Effector memory CD8-positive, alpha-beta T cell (primary cell): ENCODE results near the gene VEGFB.
"Not testable (repeated sequence)": the region's sequence is repeated elsewhere in the genome, so short reads cannot be mapped to it uniquely, and the experiment has no call there.

Experiments
- ATAC-seq: fragments of 150-1000 bp; cut with Tn5 transposase; replicated peaks from 2 replicates; pipeline ENCODE4 v1.10.0; 2021; ENCODE audit warnings: mild to moderate bottlenecking, moderate library complexity
- DNase-seq, 3 experiments: peaks; one replicate each; pipeline ENCODE4 v3.0.0; 2021
- H3K27ac Mint-ChIP-seq, 2 donors: one replicate each; pipeline ENCODE4 v1.8.0; 2022; ENCODE audit warnings: mild to moderate bottlenecking in 2 of 2, mixed read lengths in 2 of 2, moderate library complexity in 2 of 2
- H3K27me3 Mint-ChIP-seq, 2 donors: one replicate each; pipeline ENCODE4 v1.8.0; 2022; ENCODE audit warnings: mixed read lengths in 2 of 2
- H3K36me3 Mint-ChIP-seq: one replicate; pipeline ENCODE4 v1.8.0; 2022; ENCODE audit warnings: mild to moderate bottlenecking, moderate library complexity, mixed read lengths; ENCODE audit not compliant: insufficient read depth
- H3K4me1 Mint-ChIP-seq, 2 donors: one replicate each; pipeline ENCODE4 v1.8.0; 2022; ENCODE audit warnings: low read depth in 2 of 2, mixed read lengths in 2 of 2
- H3K4me3 Mint-ChIP-seq, 2 donors: one replicate each; pipeline ENCODE4 v1.8.0; 2022; ENCODE audit warnings: mild to moderate bottlenecking in 2 of 2, mixed read lengths in 2 of 2, moderate library complexity in 2 of 2
- H3K9me3 Mint-ChIP-seq, 2 donors: one replicate each; pipeline ENCODE4 v1.8.0; 2022; ENCODE audit warnings: mixed read lengths in 2 of 2

The VEGFB gene

DNA sequence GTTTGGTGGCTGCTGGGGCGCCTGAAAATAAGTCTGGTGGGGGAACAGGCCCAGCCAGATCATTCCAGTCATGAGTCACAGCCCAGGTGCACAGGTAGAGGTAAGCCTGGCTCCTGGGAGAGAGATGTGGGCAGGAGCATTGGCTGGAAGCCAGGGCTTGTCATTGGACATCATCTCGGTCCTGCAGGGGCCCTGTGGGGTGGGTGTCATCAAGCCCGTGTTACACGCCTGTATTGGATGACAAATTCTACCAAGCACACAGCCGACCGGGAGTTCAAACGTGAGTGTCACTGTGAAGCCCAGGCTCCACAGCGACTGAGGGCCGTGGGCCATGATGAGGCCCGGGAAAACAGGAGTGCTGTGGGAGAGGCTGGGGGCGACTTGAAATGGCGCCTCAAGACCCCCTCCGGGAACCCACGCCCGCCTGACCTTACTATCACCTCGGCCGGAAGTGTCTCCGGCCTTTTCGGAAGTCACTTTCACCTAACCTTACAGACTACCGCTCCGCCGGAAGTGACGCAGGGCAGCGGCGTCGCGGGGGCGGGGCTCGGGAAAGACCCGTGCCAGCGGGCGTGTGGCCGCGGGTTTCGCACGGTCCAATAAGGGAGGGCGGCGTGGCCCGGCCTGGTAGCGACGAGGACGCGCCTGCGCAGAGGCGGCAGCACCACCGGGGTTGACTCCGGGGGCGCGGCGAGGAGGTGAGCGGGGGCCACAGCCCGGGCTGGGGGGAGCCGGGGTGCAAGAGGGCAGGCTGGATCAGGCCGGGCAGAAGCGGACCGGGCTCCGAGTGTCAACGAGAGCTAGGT, 6.3 kb downstream of the VEGFB start, which contains the start of gene FKBP2:
Gene FKBP2, plus strand, starts transcription at position 661 of the 806 bp plus-strand sequence. CDS start 1,293 bp downstream, outside the sequence.
- H3K27me3 Mint-ChIP-seq = no peaks in the 10 kb centered on the region
- peaks cover 20% of the 10 kb centered on the region for H3K36me3 Mint-ChIP-seq
- H3K27ac Mint-ChIP-seq = peak within 1 kb of the TSS; percentile 100
- peaks cover 28 to 33% of the 10 kb centered on the region in 2 donors for H3K4me1 Mint-ChIP-seq
- ATAC-seq = peak; percentile 66
- peak within 1 kb of the TSS; percentile 87 for H3K4me3 Mint-ChIP-seq
- peak; percentile 96 to 98 (median 97) for DNase-seq
- no peaks in the 10 kb centered on the region for H3K9me3 Mint-ChIP-seq

DNA sequence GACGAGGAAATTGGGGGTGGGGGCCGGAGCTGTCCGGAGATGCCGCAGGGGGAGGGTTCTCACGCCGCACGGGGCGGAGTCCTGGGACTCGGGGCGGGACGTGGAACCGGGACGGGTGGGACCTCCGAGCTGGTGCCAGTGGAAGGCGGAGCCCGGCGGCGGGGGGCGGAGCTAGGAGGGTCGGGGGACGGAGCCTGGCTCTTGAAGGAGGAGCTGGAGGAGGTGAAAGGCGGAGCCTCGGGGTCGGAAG, 6.8 kb downstream of the VEGFB start:
- Mint-ChIP-seq H3K36me3 (peaks cover 25% of the 10 kb centered on the region), H3K27ac (peak overlapping the region; percentile 100), H3K27me3 (no peaks in the 10 kb centered on the region), H3K9me3 (no peaks in the 10 kb centered on the region), H3K4me3 (peak overlapping the region; percentile 87), H3K4me1 (peaks cover 32 to 38% of the 10 kb centered on the region in 2 donors)
- ATAC-seq = peak; percentile 71
- DNase-seq = peak; percentile 100

DNA sequence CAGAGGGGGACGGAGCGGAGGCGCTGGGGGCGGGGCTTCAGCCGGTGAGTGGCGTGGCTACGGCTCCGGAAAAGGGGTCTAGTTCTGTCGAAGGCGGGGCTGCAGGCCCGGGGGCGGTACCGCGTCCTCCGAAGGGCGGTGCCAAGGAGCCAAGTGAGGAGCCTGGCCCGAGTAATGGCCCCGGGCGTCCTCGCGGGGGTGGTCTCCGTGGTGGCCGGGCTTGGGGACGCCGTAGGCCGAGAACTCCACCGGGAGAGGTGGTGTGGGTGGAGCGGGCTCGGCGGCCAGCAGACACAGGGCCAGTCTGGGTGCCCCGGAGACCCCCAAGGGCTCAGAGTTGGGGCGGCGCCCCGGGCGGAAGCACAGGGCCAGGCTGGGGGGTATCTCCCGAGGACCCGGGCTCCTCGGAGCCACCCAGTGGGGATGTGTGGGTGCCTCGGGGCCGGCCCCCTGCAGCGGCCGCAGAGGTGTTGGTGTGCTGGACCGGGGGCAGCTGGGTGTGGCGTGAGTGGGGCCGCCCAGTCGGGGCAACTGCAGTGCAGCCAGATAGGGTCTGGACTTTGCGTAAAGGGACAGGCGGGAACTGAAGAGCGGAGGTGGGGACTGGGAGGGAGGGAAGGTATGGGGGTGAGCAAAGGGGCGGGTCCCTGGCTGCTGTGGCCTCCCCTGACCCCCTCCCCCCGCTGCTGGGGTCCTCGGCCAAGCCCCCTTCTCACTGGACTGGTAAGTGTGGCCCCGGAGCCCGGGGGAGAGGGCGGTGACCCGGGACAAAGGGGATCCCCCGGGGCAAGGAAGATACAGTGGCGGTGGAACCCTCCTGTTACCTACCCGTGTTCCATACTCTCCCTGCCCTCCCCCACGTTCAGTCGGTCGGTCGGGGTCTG, 7.3 kb downstream of the VEGFB start:
- peaks cover 25% of the 10 kb centered on the region for H3K36me3 Mint-ChIP-seq

DNA sequence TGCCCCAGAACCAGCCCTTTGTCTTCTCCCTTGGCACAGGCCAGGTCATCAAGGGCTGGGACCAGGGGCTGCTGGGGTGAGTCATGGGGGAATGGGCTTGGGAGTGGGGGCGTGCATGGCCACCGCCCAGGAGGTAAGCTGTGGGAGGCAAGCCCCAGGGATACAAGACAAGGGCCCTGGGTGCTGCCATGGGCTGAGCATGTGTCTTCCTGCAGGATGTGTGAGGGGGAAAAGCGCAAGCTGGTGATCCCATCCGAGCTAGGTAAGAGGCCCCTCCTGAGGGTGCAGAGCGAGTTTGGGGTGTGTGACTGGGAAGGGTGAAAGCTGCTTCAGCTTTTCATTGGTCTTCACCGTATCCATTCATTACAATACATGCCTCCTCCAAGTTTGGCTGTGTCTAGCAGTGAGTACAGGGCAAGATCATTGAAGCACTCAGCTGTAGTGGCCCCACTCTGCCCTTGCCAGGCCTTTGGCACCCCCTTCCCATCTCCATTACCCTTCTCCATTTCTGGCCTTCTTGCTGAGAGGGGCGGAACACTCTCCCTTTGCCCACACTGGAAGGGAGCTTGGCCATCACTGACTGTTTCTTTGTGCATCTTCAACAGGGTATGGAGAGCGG, 9.0 kb downstream of the VEGFB start:
- no peaks in the 10 kb centered on the region for H3K9me3 Mint-ChIP-seq
- H3K27me3 Mint-ChIP-seq = no peaks in the 10 kb centered on the region
- peaks cover 38 to 40% of the 10 kb centered on the region in 2 donors for H3K4me1 Mint-ChIP-seq
- H3K27ac Mint-ChIP-seq = peak overlapping the region; percentile 16 to 49
- peaks cover 30% of the 10 kb centered on the region for H3K36me3 Mint-ChIP-seq
- peak overlapping the region; percentile 87 for H3K4me3 Mint-ChIP-seq
- ATAC-seq (no peak), DNase-seq (no peak)

More for the DNA sequence above, 7.3 kb downstream of the VEGFB start:
- H3K27ac Mint-ChIP-seq = peak overlapping the region; percentile 100
- H3K27me3 Mint-ChIP-seq = no peaks in the 10 kb centered on the region
- H3K9me3 Mint-ChIP-seq = no peaks in the 10 kb centered on the region
- H3K4me1 Mint-ChIP-seq = peaks cover 32 to 38% of the 10 kb centered on the region in 2 donors
- H3K4me3 Mint-ChIP-seq = peak overlapping the region; percentile 87
- peak; percentile 0 for ATAC-seq
- DNase-seq = peak in 1 of 3 experiments; percentile 28

DNA sequence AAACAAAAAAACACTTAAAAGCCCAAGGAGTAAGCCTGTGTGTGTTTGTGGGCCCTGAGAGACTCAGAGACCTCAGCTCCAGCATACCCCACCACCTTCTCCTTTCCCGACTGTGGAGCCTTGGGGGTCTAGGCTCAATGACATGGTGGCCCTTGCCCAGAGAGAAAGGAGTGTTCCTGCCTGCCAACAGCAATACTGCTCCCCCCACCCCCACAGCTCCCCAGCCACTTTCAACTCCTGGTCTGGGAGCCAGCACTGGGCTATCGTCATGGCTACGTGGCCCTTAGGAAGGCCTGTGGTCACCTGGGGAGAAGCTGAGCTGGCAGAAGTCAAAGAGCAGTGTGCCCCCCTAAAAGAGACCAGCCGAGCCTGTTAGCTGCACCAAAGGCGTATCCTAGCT, 9.7 kb downstream of the VEGFB start:
- Mint-ChIP-seq H3K27ac (peak overlapping the region in 1 of 2 donors; percentile 49), H3K4me3 (peak overlapping the region; percentile 87), H3K36me3 (peaks cover 30% of the 10 kb centered on the region), H3K27me3 (no peaks in the 10 kb centered on the region), H3K4me1 (peaks cover 38 to 40% of the 10 kb centered on the region in 2 donors), H3K9me3 (no peaks in the 10 kb centered on the region)
- DNase-seq = no peak
- ATAC-seq = no peak

DNA sequence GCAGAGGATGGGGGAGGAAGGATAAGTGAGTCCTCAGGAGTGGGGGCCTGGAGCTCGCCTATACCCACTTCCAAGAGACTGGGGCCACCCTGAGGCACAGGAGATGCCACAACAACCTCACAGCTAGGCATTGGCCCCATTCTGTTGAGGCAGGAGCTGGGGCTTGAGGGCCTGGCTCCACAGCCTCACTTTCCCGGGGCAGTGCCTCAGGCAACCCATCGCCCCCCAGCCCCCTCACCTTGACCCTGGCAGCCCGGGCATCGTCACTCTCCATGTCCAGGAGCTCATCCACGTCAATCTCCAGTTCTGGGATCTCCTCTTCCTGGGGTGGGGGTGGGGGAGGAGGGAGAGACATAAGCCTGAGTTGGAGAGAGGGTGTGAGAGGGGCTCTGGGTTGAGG, 10.6 kb downstream of the VEGFB start:
- Mint-ChIP-seq H3K27ac (peak overlapping the region; percentile 90 to 96), H3K4me1 (peaks cover 35 to 37% of the 10 kb centered on the region in 2 donors), H3K4me3 (peak overlapping the region; percentile 87), H3K36me3 (peaks cover 27% of the 10 kb centered on the region), H3K9me3 (no peaks in the 10 kb centered on the region), H3K27me3 (no peaks in the 10 kb centered on the region)
- ATAC-seq (no peak), DNase-seq (no peak)

DNA sequence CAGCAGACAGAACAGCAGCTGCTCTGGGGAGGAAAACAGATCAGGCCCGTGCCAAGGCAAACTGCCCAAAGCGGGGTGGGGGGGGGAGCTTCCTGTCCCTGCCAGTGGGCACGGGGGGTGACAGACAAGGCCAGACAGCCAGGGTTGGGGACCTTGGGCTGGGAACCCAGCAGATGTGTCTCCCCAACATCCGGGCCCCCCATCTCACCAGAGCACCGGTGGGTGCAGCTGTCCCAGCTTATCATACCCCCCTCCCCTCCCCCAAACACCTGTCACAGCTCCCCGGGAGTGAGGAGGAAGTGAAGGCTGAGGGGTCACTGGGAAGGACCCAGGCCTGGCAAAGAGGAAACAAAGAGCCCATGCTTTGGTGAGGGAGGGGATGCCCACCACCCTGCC, 11.0 kb downstream of the VEGFB start:
- Mint-ChIP-seq H3K4me1 (peaks cover 31 to 35% of the 10 kb centered on the region in 2 donors), H3K4me3 (peak overlapping the region; percentile 87), H3K9me3 (no peaks in the 10 kb centered on the region), H3K36me3 (peaks cover 24% of the 10 kb centered on the region), H3K27me3 (no peaks in the 10 kb centered on the region), H3K27ac (peak overlapping the region; percentile 90 to 96)
- peak; percentile 7 for ATAC-seq
- DNase-seq = peak; percentile 57 to 58 (median 58)

DNA sequence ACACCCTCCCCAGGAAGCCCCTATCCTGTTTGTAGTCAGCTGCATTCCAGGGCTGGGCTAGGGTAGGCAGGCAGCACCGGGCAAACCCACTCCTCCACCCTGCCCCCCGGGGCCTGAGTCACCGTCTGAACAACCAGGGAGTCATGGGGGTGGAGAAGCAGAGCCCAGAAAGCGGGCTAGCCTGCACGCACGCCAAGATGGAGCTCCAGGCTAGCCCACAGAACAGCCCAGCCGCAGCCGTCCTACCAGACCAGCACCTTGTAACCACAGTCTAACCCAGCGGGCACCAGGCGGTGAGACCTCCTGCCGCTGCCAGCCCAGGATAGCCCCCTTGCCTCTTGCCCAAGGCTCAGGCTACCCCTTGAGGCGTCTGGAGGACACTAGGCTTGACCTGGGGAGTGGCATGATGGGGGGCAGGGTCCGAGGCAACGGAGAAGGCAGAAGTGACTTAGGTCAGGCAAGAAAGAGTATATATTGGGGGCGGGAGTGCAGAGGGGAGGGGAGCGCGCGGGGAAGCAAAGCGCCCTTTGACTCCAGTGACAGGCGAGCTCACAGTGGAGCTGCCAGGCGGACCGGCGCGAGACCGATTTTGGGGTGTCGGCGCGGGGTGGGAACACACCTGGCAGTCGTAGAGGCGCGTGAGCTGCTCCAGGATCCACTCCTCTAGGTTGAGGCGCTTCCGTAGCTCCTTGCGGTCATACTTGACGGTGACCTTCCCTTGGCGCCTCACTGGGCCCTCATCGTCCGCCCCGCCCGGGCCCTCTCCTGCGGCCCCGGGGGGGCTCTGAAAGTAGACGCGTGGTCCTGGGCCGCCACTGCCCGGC, 11.6 kb downstream of the VEGFB start:
- peak; percentile 5 for ATAC-seq
- H3K9me3 Mint-ChIP-seq = no peaks in the 10 kb centered on the region
- H3K36me3 Mint-ChIP-seq = peaks cover 18% of the 10 kb centered on the region
- peak; percentile 53 to 64 (median 59) for DNase-seq
- peak overlapping the region; percentile 87 for H3K4me3 Mint-ChIP-seq
- peak overlapping the region; percentile 90 to 96 for H3K27ac Mint-ChIP-seq
- H3K27me3 Mint-ChIP-seq = no peaks in the 10 kb centered on the region
- peaks cover 27 to 33% of the 10 kb centered on the region in 2 donors for H3K4me1 Mint-ChIP-seq

DNA sequence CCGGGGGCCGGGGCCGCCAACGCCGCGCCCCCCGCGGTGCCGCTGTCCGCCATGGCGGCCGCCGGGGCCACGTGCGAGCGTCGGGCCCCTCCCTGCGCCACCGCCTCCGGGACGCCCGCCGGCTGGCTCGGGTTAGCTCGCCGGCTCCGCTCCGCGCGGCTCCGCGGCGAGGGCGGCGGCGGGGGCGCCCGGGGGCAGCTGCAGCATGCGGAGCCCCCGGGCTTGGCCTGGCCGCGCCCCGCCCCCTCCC, 12.2 kb downstream of the VEGFB start:
- Mint-ChIP-seq H3K36me3 (peaks cover 12% of the 10 kb centered on the region), H3K27ac (peak overlapping the region; percentile 88 to 90), H3K4me3 (peak overlapping the region; percentile 86 to 89), H3K4me1 (peaks cover 24 to 33% of the 10 kb centered on the region in 2 donors)
- ATAC-seq = peak; percentile 11
- not testable (repeated sequence) for DNase-seq, H3K9me3 Mint-ChIP-seq, H3K27me3 Mint-ChIP-seq

DNA sequence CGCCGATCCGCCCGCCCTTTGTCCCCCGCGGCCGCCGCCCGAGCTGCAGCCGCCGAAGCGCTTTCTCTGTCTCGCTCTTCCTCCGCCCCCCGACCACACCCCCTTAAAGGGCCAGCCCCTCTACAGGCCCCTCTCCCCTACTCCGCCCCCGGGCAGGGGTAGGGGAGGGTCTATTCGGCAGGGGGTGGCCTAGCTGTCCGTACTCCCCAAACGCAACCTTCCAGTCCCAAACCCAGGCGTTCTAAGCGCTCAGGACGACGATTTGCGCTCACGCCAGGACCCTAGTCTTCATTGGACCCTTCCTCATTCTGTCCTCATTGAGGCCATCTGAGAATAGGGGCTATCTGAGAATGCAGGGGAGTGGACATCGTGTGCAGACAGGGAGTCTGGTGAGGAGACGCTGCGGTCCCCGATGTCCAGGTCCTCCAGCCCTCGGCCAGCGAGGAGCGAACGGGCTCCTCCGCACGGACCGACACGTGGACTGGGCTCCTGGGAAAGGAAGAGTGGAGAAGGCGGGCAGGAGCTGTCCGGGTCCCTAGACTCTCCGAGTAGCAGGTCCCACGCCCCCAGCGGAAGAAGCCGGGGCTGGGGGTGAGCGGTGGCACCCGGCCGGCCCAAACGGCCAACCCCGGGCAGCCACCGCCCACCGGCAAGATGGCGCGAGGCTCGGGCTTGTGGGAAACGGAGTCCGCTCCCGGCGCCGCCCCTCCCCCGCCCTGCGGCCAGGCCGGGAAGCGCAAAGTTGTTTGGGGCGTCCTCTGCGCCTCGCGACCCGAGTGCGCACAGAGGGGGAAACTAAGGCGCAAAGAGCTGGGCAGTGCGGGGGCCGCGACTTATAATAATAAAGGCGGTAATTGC, 12.7 kb downstream of the VEGFB start, which contains the start of gene PPP1R14B:
Gene PPP1R14B, minus strand, starts transcription at position 73 of the 858 bp plus-strand sequence. CDS start 270 bp downstream, outside the sequence.
- Mint-ChIP-seq H3K4me1 (peaks cover 28 to 37% of the 10 kb centered on the region in 2 donors), H3K27ac (peak within 1 kb of the TSS; percentile 90 to 96), H3K36me3 (peaks cover 14% of the 10 kb centered on the region), H3K9me3 (no peaks in the 10 kb centered on the region), H3K4me3 (peak within 1 kb of the TSS; percentile 87 to 89), H3K27me3 (no peaks in the 10 kb centered on the region)
- DNase-seq (peak; percentile 64 to 72 (median 68)), ATAC-seq (peak; percentile 57)

DNA sequence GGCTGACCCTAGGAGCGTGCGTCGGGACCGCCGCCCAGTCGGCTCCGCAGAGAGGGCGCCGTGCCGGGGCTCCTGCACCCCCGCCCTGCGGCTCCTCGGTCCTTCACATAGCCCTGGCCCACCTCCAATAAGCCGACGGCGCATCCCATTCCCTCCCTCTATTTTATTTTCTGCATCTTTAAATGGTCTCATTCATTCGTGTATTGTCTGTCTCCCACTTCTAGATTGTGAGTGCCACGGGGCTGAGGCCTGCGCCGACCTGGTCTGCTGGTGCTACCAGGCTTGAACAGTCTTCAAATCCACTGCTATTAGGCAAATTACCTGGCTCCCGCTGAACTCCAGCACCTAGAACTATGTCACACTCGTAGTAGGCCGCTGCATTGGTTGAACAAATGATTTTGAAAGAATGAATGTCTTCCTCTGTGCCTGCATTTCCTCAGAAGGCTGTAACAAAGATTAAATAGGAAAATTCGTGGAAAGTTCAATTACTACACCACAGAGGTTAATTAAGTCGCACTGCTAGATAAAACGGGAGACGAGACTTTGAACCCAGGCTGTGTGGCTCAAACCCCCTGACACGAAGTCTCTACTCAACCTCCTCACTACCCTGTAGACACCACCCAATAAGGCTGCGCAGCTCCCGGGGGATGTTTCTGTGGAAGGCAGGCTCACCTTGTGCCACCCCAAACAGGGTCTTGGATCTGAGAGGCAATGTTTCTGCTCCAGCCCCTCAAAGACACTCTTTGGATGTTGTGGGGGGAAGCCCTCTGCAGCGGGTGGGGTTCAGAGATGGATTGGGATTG, 13.5 kb downstream of the VEGFB start:
- no peaks in the 10 kb centered on the region for H3K9me3 Mint-ChIP-seq
- ATAC-seq (no peak), DNase-seq (no peak)
- no peak overlapping the region for H3K27ac Mint-ChIP-seq
- peaks cover 30 to 32% of the 10 kb centered on the region in 2 donors for H3K4me1 Mint-ChIP-seq
- peaks cover 18% of the 10 kb centered on the region for H3K36me3 Mint-ChIP-seq
- peak overlapping the region; percentile 86 to 89 for H3K4me3 Mint-ChIP-seq
- H3K27me3 Mint-ChIP-seq = no peaks in the 10 kb centered on the region
